HCT116 (cell line): ENCODE results near the gene TMEM209. TPM values are rescaled to one million over a fixed set of nuclear protein-coding genes. Genes with fewer than 3 reads are reported as not detected.
"Not testable (repeated sequence)": the region's sequence is repeated elsewhere in the genome, so short reads cannot be mapped to it uniquely, and the experiment has no call there.

Experiments
- ATAC-seq: fragments of 200-7000 bp; cut with Tn5 transposase; 2 replicates; pipeline ENCODE4 v1.9.1; 2020; ENCODE audit warnings: mild to moderate bottlenecking, moderate library complexity
- BruUV-seq: library from RNA; stranded (reverse); fragments of 400-500 nt; replicated peaks from 2 replicates; lab custom pipeline; 2021; lab: Mats Ljungman, UMichigan
- CTCF ChIA-PET: fragments of 300-600 bp; sonication (Branson Sonifier 250); formaldehyde crosslinking; loops from one replicate; lab custom pipeline; 2021; ENCODE audit warnings: antibody characterized with exemption; lab: Charles Lee
- POLR2A ChIA-PET: fragments of 300-600, 350-600 bp; sonication (Branson Sonifier 250); formaldehyde crosslinking; loops from one replicate; lab custom pipeline; 2021; ENCODE audit warnings: antibody characterized with exemption; lab: Charles Lee
- RAD21 ChIA-PET, 2 experiments: fragments of 300-600 bp; sonication (Branson Sonifier 250); formaldehyde crosslinking; loops; one replicate each; lab custom pipeline; 2023; ENCODE audit warnings: low total read pairs in 2 of 2; ENCODE audit not compliant: uncharacterized antibody in 2 of 2, unreplicated experiment in 2 of 2, low non-redundant PET in 1 of 2; lab: Charles Lee
- DNase-seq: peaks from one replicate; pipeline ENCODE4 v3.0.0-alpha.2; 2010; ENCODE audit warnings: low read depth, low spot score
- H2AFZ ChIP-seq: fragments of 200-600 bp; shearing (Covaris generic), sonication (generic); 2 replicates; pipeline ENCODE4 v1.6.1; 2017; ENCODE audit warnings: low read depth, mixed run types, mixed read lengths, antibody characterized with exemption, low read length; ENCODE audit not compliant: poor library complexity, severe bottlenecking
- H3K27ac ChIP-seq: 2 replicates; pipeline ENCODE4 v1.5.1; 2012; ENCODE audit warnings: low read depth, low read length
- H3K27me3 ChIP-seq: fragments of 200-600 bp; sonication (generic); 2 replicates; pipeline ENCODE4 v1.6.1; 2016; ENCODE audit warnings: mixed run types, low read length, mixed read lengths; ENCODE audit not compliant: insufficient read depth
- H3K36me3 ChIP-seq, 2 experiments: fragments of 200-500 bp in 1 of 2; fragments of 200-600 bp in 1 of 2; sonication (Bioruptor generic) in 1 of 2; sonication (generic) in 1 of 2; 2 replicates each; pipeline versions ENCODE4 v1.5.1 to v1.6.1; 2014 to 2016; ENCODE audit warnings: low read length in 2 of 2, inconsistent platforms in 1 of 2, mixed read lengths in 1 of 2, mixed run types in 1 of 2; ENCODE audit not compliant: insufficient read depth in 2 of 2, control insufficient read depth in 1 of 2
- H3K4me1 ChIP-seq, 2 experiments: fragments of 200-600 bp in 1 of 2; sonication (generic) in 1 of 2; 2 replicates each; pipeline versions ENCODE4 v1.5.1 to v1.6.1; 2012 to 2017; ENCODE audit warnings: low read length in 2 of 2, inconsistent platforms in 1 of 2, mild to moderate bottlenecking in 1 of 2, mixed read lengths in 1 of 2, mixed run types in 1 of 2, moderate library complexity in 1 of 2; ENCODE audit not compliant: insufficient read depth in 2 of 2, control insufficient read depth in 1 of 2
- H3K4me2 ChIP-seq: fragments of 200-600 bp; sonication (generic); 2 replicates; pipeline ENCODE4 v1.6.1; 2017; ENCODE audit warnings: mixed run types, low read length, mixed read lengths
- H3K4me3 ChIP-seq, 2 experiments: fragments of 200-600 bp in 1 of 2; sonication (generic) in 1 of 2; replicated peaks in 1 of 2; 2 replicates each; pipeline ENCODE4 v1.5.1; 2011 to 2016; ENCODE audit warnings: low read length in 2 of 2, control low read depth in 1 of 2, low read depth in 1 of 2, mild to moderate bottlenecking in 1 of 2, mixed read lengths in 1 of 2, mixed run types in 1 of 2
- H3K79me2 ChIP-seq: fragments of 200-600 bp; sonication (generic); 2 replicates; pipeline ENCODE4 v1.6.1; 2017; ENCODE audit warnings: mild to moderate bottlenecking, mixed run types, low read length, moderate library complexity, mixed read lengths; ENCODE audit not compliant: insufficient read depth
- H3K9ac ChIP-seq: fragments of 200-600 bp; sonication (generic); 2 replicates; pipeline ENCODE4 v1.6.1; 2016; ENCODE audit warnings: low read length, mixed read lengths
- H3K9me2 ChIP-seq: fragments of 200-600 bp; sonication (generic), shearing (Covaris generic); 2 replicates; pipeline ENCODE4 v1.6.1; 2017; ENCODE audit warnings: mixed run types, mild to moderate bottlenecking, moderate library complexity; ENCODE audit not compliant: insufficient read depth
- H3K9me3 ChIP-seq, 2 experiments: fragments of 200-500 bp in 1 of 2; fragments of 200-600 bp in 1 of 2; sonication (Bioruptor generic) in 1 of 2; sonication (generic) in 1 of 2; 2 replicates each; pipeline ENCODE4 v1.6.1; 2014 to 2017; ENCODE audit warnings: low read length in 2 of 2, mixed read lengths in 2 of 2, inconsistent platforms in 1 of 2, low read depth in 1 of 2, mild to moderate bottlenecking in 1 of 2, mixed run types in 1 of 2, moderate library complexity in 1 of 2; ENCODE audit not compliant: control insufficient read depth in 1 of 2, insufficient read depth in 1 of 2
- H4K20me1 ChIP-seq: fragments of 200-600 bp; sonication (generic), shearing (Covaris generic); 2 replicates; pipeline ENCODE4 v1.6.1; 2017; ENCODE audit warnings: mixed run types, mild to moderate bottlenecking, moderate library complexity; ENCODE audit not compliant: insufficient read depth
- CBX3 ChIP-seq: IDR thresholded peaks from 2 replicates; pipeline ENCODE4 v1.6.1; 2012; ENCODE audit warnings: low read depth
- CEBPB ChIP-seq: IDR thresholded peaks from 2 replicates; pipeline ENCODE4 v1.6.1; 2012; ENCODE audit warnings: low read depth
- EGR1 ChIP-seq: IDR thresholded peaks from 2 replicates; pipeline ENCODE4 v1.6.1; 2012; ENCODE audit warnings: low read depth
- ELF1 ChIP-seq: IDR thresholded peaks from 2 replicates; pipeline ENCODE4 v1.6.1; 2012; ENCODE audit warnings: low read depth, borderline replicate concordance
- EZH2 ChIP-seq: fragments of 200-600 bp; sonication (generic); IDR thresholded peaks from 2 replicates; pipeline ENCODE4 v1.6.1; 2017; ENCODE audit warnings: antibody characterized with exemption, mixed run types
- EZH2phosphoT487 ChIP-seq: fragments of 200-600 bp; IDR thresholded peaks from 2 replicates; pipeline ENCODE4 v1.6.1; 2018; ENCODE audit warnings: antibody characterized with exemption, borderline replicate concordance
- MAX ChIP-seq: IDR thresholded peaks from 2 replicates; pipeline ENCODE4 v1.6.1; 2012
- POLR2A ChIP-seq: IDR thresholded peaks from 2 replicates; pipeline ENCODE4 v1.7.0; 2011; ENCODE audit warnings: borderline replicate concordance; ENCODE audit not compliant: insufficient read depth, insufficient read length; ENCODE audit errors: extremely low read depth
- POLR2AphosphoS5 ChIP-seq: IDR thresholded peaks from 2 replicates; pipeline ENCODE4 v1.6.1; 2011; ENCODE audit warnings: mild to moderate bottlenecking, low read depth, low read length, moderate library complexity
- RAD21 ChIP-seq: IDR thresholded peaks from 2 replicates; pipeline ENCODE4 v1.6.1; 2012; ENCODE audit warnings: low read depth, mild to moderate bottlenecking
- SIN3A ChIP-seq: IDR thresholded peaks from 2 replicates; pipeline ENCODE4 v1.6.1; 2012; ENCODE audit warnings: low read depth
- SP1 ChIP-seq: IDR thresholded peaks from 2 replicates; pipeline ENCODE4 v1.6.1; 2012; ENCODE audit warnings: low read depth
- SRF ChIP-seq: IDR thresholded peaks from 2 replicates; pipeline ENCODE4 v1.6.1; 2012; ENCODE audit warnings: low read depth
- TCF7L2 ChIP-seq: IDR thresholded peaks from 2 replicates; pipeline ENCODE4 v1.7.0; 2011; ENCODE audit warnings: borderline replicate concordance, inconsistent platforms; ENCODE audit not compliant: insufficient read depth, insufficient read length; ENCODE audit errors: extremely low read depth
- YY1 ChIP-seq: IDR thresholded peaks from 2 replicates; pipeline ENCODE4 v1.6.1; 2011; ENCODE audit warnings: low read length, low read depth, moderate library complexity, mild to moderate bottlenecking; ENCODE audit not compliant: insufficient replicate concordance; ENCODE audit errors: extremely low read depth
- ZFX ChIP-seq: fragments of 450-650 bp; IDR thresholded peaks from 2 replicates; pipeline ENCODE4 v1.6.1; 2017
- ZNF274 ChIP-seq: fragments of 200-500 bp; sonication (Bioruptor generic); IDR thresholded peaks from 2 replicates; pipeline ENCODE4 v1.6.1; 2014; ENCODE audit warnings: mild to moderate bottlenecking, low read depth, low read length, inconsistent platforms
- intact Hi-C: fragments of 100-400 bp; cut with micrococcal nuclease; formaldehyde crosslinking; loops from 2 replicates; pipeline ENCODE4 v1.10.0; 2022
- total RNA-seq: library from RNA; stranded (reverse); gene quantifications from one replicate; pipeline ENCODE4 v1.2.1, GENCODE V29; 2021; ENCODE audit not compliant: unreplicated experiment
- TF ChIP-seq, protein P1 (sequence below): IDR thresholded peaks from 2 replicates; pipeline ENCODE4 v1.6.1; 2012; ENCODE audit warnings: low read depth
- TF ChIP-seq, protein P2 (sequence below), 3 experiments: fragments of 200-600 bp in 1 of 3; sonication (generic) in 1 of 3; IDR thresholded peaks in 2 of 3; conservative IDR thresholded peaks in 1 of 3; 2 replicates each; pipeline ENCODE4 v1.5.1; 2012 to 2017; ENCODE audit warnings: low read depth in 2 of 3, low read length in 2 of 3, antibody characterized with exemption in 1 of 3, borderline replicate concordance in 1 of 3, control low read depth in 1 of 3, mild to moderate bottlenecking in 1 of 3, mixed read lengths in 1 of 3, mixed run types in 1 of 3, moderate library complexity in 1 of 3; ENCODE audit not compliant: insufficient read depth in 1 of 3

Gene TMEM209
- total RNA-seq, 1 experiment from 2014 or later: 35.8 TPM

DNA sequence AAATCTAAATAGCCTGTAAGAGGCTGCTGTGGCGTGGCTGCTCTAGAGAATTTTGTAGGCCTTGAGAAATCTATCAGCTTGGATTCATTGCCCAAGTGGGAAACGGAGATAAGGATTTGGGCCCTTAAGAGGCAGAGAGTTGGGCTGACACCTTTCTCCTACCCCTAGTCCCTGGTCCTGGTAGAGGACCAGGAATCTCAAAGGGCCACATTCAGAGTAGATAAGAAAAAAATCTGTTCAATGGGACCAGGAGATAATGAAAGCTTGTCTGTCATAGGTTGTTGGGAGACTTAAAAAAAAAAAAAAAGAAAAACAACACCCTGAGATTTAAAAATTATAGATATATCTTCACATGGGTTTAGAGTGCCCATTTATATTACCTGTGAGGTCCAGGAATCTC is 17.8 kb downstream of the TMEM209 start:
- H3K9me3 ChIP-seq: no peaks in the 10 kb centered on the region
- ATAC-seq (no peak), DNase-seq (no peak)
- intact Hi-C loops: no loop called here
- H3K9me2 ChIP-seq: no peaks in the 10 kb centered on the region
- ChIA-PET RAD21 (no interaction called here), POLR2A (no interaction called here), CTCF (no interaction called here)
- no peaks in the 10 kb centered on the region for H4K20me1 ChIP-seq
- H3K4me3 ChIP-seq: no peak overlapping the region
- no peak overlapping the region for H3K4me2 ChIP-seq
- H3K79me2 ChIP-seq: peaks cover 34% of the 10 kb centered on the region
- no peak for TF ChIP-seq YY1
- TF ChIP-seq MAX: no peak
- no peak for TF ChIP-seq SIN3A
- no peak for TF ChIP-seq EZH2phosphoT487
- TF ChIP-seq, protein P1, sequence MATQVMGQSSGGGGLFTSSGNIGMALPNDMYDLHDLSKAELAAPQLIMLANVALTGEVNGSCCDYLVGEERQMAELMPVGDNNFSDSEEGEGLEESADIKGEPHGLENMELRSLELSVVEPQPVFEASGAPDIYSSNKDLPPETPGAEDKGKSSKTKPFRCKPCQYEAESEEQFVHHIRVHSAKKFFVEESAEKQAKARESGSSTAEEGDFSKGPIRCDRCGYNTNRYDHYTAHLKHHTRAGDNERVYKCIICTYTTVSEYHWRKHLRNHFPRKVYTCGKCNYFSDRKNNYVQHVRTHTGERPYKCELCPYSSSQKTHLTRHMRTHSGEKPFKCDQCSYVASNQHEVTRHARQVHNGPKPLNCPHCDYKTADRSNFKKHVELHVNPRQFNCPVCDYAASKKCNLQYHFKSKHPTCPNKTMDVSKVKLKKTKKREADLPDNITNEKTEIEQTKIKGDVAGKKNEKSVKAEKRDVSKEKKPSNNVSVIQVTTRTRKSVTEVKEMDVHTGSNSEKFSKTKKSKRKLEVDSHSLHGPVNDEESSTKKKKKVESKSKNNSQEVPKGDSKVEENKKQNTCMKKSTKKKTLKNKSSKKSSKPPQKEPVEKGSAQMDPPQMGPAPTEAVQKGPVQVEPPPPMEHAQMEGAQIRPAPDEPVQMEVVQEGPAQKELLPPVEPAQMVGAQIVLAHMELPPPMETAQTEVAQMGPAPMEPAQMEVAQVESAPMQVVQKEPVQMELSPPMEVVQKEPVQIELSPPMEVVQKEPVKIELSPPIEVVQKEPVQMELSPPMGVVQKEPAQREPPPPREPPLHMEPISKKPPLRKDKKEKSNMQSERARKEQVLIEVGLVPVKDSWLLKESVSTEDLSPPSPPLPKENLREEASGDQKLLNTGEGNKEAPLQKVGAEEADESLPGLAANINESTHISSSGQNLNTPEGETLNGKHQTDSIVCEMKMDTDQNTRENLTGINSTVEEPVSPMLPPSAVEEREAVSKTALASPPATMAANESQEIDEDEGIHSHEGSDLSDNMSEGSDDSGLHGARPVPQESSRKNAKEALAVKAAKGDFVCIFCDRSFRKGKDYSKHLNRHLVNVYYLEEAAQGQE: no peak
- no peak for TF ChIP-seq POLR2A
- TF ChIP-seq ZFX: no peak
- TF ChIP-seq EZH2: no peak
- no peak for TF ChIP-seq EGR1
- TF ChIP-seq SRF: no peak
- TF ChIP-seq, protein P2, sequence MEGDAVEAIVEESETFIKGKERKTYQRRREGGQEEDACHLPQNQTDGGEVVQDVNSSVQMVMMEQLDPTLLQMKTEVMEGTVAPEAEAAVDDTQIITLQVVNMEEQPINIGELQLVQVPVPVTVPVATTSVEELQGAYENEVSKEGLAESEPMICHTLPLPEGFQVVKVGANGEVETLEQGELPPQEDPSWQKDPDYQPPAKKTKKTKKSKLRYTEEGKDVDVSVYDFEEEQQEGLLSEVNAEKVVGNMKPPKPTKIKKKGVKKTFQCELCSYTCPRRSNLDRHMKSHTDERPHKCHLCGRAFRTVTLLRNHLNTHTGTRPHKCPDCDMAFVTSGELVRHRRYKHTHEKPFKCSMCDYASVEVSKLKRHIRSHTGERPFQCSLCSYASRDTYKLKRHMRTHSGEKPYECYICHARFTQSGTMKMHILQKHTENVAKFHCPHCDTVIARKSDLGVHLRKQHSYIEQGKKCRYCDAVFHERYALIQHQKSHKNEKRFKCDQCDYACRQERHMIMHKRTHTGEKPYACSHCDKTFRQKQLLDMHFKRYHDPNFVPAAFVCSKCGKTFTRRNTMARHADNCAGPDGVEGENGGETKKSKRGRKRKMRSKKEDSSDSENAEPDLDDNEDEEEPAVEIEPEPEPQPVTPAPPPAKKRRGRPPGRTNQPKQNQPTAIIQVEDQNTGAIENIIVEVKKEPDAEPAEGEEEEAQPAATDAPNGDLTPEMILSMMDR (IDR thresholded peaks at IDR 0.05 in 2 of 3, conservative IDR thresholded peaks at IDR 0.05 in 1 of 3; ENCODE audit: borderline replicate concordance in 1 of 3, insufficient read depth in 1 of 3, low read depth in 2 of 3, low read length in 2 of 3): no peak
- no peak for TF ChIP-seq SP1
- TF ChIP-seq ELF1: no peak
- no peak for TF ChIP-seq CEBPB
- TF ChIP-seq ZNF274: no peak
- TF ChIP-seq RAD21: no peak
- TF ChIP-seq TCF7L2: no peak
- no peak for TF ChIP-seq CBX3
- TF ChIP-seq POLR2AphosphoS5: no peak
- H3K4me1 ChIP-seq: no peaks in the 10 kb centered on the region
- no TSS peak for BruUV-seq
- H3K27me3 ChIP-seq: no peaks in the 10 kb centered on the region
- H3K9ac ChIP-seq: no peak overlapping the region
- no peak overlapping the region for H2AFZ ChIP-seq
- peaks cover 21 to 26% of the 10 kb centered on the region in 2 experiments; a peak in 3 of 4 replicates for H3K36me3 ChIP-seq
- H3K27ac ChIP-seq: no peak overlapping the region

GRCh38 chr7:130184349-130184748 is 20.9 kb downstream of the TMEM209 start:
- BruUV-seq, intact Hi-C loops, DNase-seq, H3K9me2 ChIP-seq, CTCF ChIA-PET, H3K4me3 ChIP-seq, H2AFZ ChIP-seq, H3K27me3 ChIP-seq, H3K4me2 ChIP-seq, H3K27ac ChIP-seq, H3K9me3 ChIP-seq, H3K9ac ChIP-seq, RAD21 ChIA-PET, H3K4me1 ChIP-seq, ATAC-seq, H4K20me1 ChIP-seq, POLR2A ChIA-PET: not testable (repeated sequence)
- Histone ChIP-seq H3K36me3 (peaks cover 30 to 36% of the 10 kb centered on the region in 2 experiments; a peak in 3 of 4 replicates), H3K79me2 (peaks cover 30% of the 10 kb centered on the region)
